Gastrocnemius medialis (tissue), 4 donors: ENCODE results near the gene ACOT7. TPM values are rescaled to one million over a fixed set of nuclear protein-coding genes. Genes with fewer than 3 reads are reported as not detected.

ENCODE experiments used
- ATAC-seq, 2 donors: fragments of 150-250 bp; one replicate each; pipeline ENCODE4 v1.9.1; 2016
- DNase-seq, 2 donors: peaks; one replicate each; pipeline ENCODE4 v3.0.0-alpha.2; 2019
- H3K27ac ChIP-seq, 4 donors: fragments of 200-600 bp; sonication (generic); 1 replicate in 1 of 4; 2 replicates in 3 of 4; pipeline ENCODE4 v1.5.1; 2016 to 2018; ENCODE audit warnings: mild to moderate bottlenecking in 2 of 4, moderate library complexity in 1 of 4
- H3K27me3 ChIP-seq, 3 donors: fragments of 200-600 bp; sonication (generic) in 2 of 3; 1 replicate in 1 of 3; 2 replicates in 2 of 3; pipeline versions ENCODE4 v1.5.1 to v1.6.0; 2016 to 2019; ENCODE audit warnings: mild to moderate bottlenecking in 1 of 3, moderate library complexity in 1 of 3
- H3K36me3 ChIP-seq, 2 donors: fragments of 200-600 bp; sonication (generic) in 1 of 2; one replicate each; pipeline ENCODE4 v1.5.1; 2017 to 2018
- H3K4me1 ChIP-seq, 2 donors: fragments of 200-600 bp; sonication (generic) in 1 of 2; one replicate each; pipeline ENCODE4 v1.5.1; 2016 to 2017; ENCODE audit warnings: mild to moderate bottlenecking in 2 of 2
- H3K4me3 ChIP-seq, 4 donors: fragments of 200-600 bp; sonication (generic) in 3 of 4; 1 replicate in 1 of 4; 2 replicates in 3 of 4; pipeline ENCODE4 v1.5.1; 2016 to 2019; ENCODE audit warnings: mild to moderate bottlenecking in 2 of 4
- H3K9me3 ChIP-seq, 3 donors: fragments of 200-600 bp; sonication (generic) in 2 of 3; 1 replicate in 1 of 3; 2 replicates in 2 of 3; pipeline ENCODE4 v1.5.1; 2016 to 2019
- POLR2A ChIP-seq, 2 donors: fragments of 450-650 bp; IDR thresholded peaks; one replicate each; pipeline ENCODE4 v1.6.1; 2017; ENCODE audit warnings: antibody characterized with exemption in 2 of 2, mild to moderate bottlenecking in 2 of 2, moderate library complexity in 2 of 2
- in situ Hi-C, 4 donors: fragments of 200-750 bp; cut with MboI; loops; one replicate each; pipeline versions ENCODE4 v1.15.0 to v1.8.0; 2017; ENCODE audit warnings: low sequenced_read_pairs in 4 of 4
- intact Hi-C: fragments of 100-400 bp; cut with DNase I; formaldehyde crosslinking; loops from one replicate; pipeline ENCODE4 v1.15.1; 2023; ENCODE audit warnings: low total_unique reads
- total RNA-seq, 4 donors: library from RNA; depleted of rRNA; stranded (reverse); fragments of >200 nt; gene quantifications; one replicate each; pipeline versions ENCODE4 v1.1.0 to v1.2.3, GENCODE V29; 2016
- TF ChIP-seq, protein P1 (sequence below), 5 experiments: fragments of 450-650 bp in 3 of 5; fragments of 200-600 bp in 2 of 5; sonication (generic) in 2 of 5; IDR thresholded peaks in 4 of 5; conservative IDR thresholded peaks in 1 of 5; 1 replicate in 4 of 5; 2 replicates in 1 of 5; pipeline ENCODE4 v1.5.1; 2016 to 2019; ENCODE audit warnings: antibody characterized with exemption in 5 of 5, mild to moderate bottlenecking in 3 of 5, moderate library complexity in 3 of 5

The ACOT7 gene
- total RNA-seq, 4 donors from 2014 or later = 1.3 to 5.8 (median 3.2) TPM

DNA sequence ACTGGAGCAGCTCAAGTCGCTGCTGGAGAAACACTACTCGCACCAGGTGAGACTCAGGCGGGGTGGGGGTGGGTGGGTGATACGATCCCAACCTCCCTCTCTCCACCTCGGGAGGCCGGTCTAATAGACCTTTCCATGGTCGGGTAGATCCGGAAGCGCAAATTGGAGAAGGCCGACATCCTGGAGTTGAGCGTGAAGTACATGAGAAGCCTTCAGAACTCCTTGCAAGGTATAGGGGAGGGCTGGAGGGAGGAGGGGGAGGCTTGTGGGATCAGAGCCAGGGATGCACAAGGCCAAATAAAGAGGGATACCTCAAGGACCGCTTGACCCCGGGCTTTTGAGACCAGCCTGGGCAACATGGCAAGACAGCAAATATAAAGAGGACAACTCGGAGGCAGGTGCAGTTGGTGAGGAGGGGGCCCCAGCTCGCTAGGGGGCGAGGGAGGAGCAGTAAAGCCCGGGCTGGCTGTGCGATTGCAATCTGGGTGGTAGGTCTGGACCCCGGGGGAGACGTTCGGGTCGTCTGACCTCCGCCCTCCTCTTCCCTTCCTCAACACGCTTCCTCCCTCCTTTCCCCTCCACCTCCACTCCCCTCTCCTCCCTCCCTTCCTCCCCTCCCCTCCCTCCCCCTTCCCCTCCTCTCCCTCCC lies 149.0 kb downstream of the ACOT7 start:
- no peak for DNase-seq

DNA sequence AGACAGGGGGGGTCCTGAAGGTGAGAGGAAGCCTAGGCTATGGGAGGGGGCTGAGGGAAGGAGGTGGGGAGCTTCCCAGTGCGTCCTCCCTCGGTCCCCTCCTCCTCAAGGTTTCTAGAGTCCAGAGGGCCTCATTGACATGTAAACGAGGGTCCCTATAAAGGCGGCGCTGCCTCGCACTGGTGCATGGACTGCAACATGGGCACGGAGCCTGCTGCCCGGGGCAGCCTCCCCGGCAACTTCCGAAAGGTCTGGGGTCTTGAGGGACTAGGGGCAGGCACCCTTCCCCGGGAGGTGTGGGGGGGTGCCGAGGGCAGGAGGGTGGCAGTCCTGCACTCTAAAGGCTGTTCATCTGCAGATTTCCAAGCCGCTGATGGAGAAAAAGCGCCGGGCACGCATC lies 149.6 kb downstream of the ACOT7 start, which contains the start of gene HES3:
Gene HES3 (plus strand): TSS at position 187 of the 400 bp plus-strand sequence. CDS start 187 bp downstream, at position 374.
- H3K36me3 ChIP-seq = no peaks in the 10 kb centered on the region
- TF ChIP-seq, protein P1, sequence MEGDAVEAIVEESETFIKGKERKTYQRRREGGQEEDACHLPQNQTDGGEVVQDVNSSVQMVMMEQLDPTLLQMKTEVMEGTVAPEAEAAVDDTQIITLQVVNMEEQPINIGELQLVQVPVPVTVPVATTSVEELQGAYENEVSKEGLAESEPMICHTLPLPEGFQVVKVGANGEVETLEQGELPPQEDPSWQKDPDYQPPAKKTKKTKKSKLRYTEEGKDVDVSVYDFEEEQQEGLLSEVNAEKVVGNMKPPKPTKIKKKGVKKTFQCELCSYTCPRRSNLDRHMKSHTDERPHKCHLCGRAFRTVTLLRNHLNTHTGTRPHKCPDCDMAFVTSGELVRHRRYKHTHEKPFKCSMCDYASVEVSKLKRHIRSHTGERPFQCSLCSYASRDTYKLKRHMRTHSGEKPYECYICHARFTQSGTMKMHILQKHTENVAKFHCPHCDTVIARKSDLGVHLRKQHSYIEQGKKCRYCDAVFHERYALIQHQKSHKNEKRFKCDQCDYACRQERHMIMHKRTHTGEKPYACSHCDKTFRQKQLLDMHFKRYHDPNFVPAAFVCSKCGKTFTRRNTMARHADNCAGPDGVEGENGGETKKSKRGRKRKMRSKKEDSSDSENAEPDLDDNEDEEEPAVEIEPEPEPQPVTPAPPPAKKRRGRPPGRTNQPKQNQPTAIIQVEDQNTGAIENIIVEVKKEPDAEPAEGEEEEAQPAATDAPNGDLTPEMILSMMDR (IDR thresholded peaks at IDR 0.05 in 4 of 5, conservative IDR thresholded peaks at IDR 0.05 in 1 of 5) = no peak
- TF ChIP-seq POLR2A (IDR thresholded peaks at IDR 0.05) = no peak
- in situ Hi-C loops = loop anchor here in 3 of 4 donors (10.0 to 25.0 kb wide), 3 partner anchors 101 to 168 kb away; partner anchors contain the start of genes ESPN (in 1 of the 3) and HES2 (in 1 of the 3)
- intact Hi-C loops = loop anchor here (2.0 kb wide), 1 partner anchor 35 kb away; no protein-coding TSS in a partner anchor
- H3K27me3 ChIP-seq = peaks cover 57 to 83% (median 63%) of the 10 kb centered on the region in 3 donors
- H3K4me1 ChIP-seq = peaks cover 3 to 8% of the 10 kb centered on the region in 2 donors
- H3K9me3 ChIP-seq = no peaks in the 10 kb centered on the region
- no peak for ATAC-seq
- no peak within 1 kb of the TSS for H3K4me3 ChIP-seq
- H3K27ac ChIP-seq = no peak within 1 kb of the TSS
- DNase-seq = no peak

More for the DNA sequence above, 149.0 kb downstream of the ACOT7 start:
- no peak for ATAC-seq
- intact Hi-C loops (loop anchor here (2.0 to 5.0 kb wide), 2 partner anchors 36 to 38 kb away; no protein-coding TSS in a partner anchor), in situ Hi-C loops (loop anchor here (5.0 to 25.0 kb wide), 4 partner anchors 100 to 168 kb away; partner anchors contain the start of genes ESPN (in 1 of the 4) and HES2 (in 1 of the 4))
- no peaks in the 10 kb centered on the region for H3K9me3 ChIP-seq
- no peak for TF ChIP-seq POLR2A (IDR thresholded peaks at IDR 0.05)
- TF ChIP-seq, protein P1 (IDR thresholded peaks at IDR 0.05 in 4 of 5, conservative IDR thresholded peaks at IDR 0.05 in 1 of 5) = no peak
- no peak overlapping the region for H3K27ac ChIP-seq
- H3K4me1 ChIP-seq = peaks cover 3 to 8% of the 10 kb centered on the region in 2 donors
- no peaks in the 10 kb centered on the region for H3K36me3 ChIP-seq
- peaks cover 58 to 81% (median 65%) of the 10 kb centered on the region in 3 donors for H3K27me3 ChIP-seq
- H3K4me3 ChIP-seq = no peak overlapping the region

DNA sequence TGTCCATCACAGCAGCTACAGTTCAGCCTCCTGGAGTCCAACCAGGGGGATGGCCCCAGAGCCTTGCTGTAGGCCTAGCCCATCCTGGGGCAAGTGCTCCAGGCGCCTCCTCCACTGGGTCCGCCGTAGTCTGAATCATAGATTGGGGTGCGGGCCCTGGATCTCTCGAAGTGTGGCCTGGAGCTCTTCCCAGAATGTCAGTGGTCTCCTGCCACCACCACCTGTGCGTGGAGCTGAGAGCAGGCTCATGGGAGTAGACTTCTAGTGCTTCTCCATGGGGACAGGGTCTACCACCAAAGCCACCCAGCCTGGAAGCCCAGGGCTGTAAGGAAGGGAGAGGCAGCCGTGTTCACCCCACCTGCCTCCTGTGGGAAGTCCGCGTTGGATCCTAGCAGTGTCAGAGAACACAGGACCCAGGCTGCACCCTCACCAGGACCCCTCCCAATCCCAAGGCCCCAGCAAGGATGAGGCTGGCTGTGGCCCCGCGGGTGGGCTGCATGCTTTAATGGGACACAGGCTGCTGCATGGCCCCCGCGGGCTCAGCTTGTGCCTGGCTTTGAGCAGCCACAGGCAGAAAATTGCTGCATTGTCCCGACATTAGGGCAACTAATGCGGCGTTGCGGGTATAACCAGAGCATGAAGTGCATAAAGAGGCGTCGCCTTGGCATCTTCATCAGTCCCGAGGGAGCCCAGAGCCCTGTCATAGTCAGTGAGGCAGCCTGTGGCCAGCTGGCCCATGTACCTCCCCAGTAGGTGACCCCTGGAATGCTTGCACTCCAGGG lies 150.3 kb downstream of the ACOT7 start:
- Histone ChIP-seq H3K9me3 (no peaks in the 10 kb centered on the region), H3K27ac (no peak overlapping the region), H3K27me3 (peaks cover 50 to 76% (median 58%) of the 10 kb centered on the region in 3 donors), H3K4me1 (peaks cover 3 to 8% of the 10 kb centered on the region in 2 donors), H3K36me3 (no peaks in the 10 kb centered on the region), H3K4me3 (no peak overlapping the region)
- in situ Hi-C loops = loop anchor here in 3 of 4 donors (10.0 to 25.0 kb wide), 3 partner anchors 102 to 169 kb away; partner anchors contain the start of genes ESPN (in 1 of the 3) and HES2 (in 1 of the 3)
- no peak for TF ChIP-seq POLR2A (IDR thresholded peaks at IDR 0.05)
- TF ChIP-seq, protein P1 (IDR thresholded peaks at IDR 0.05 in 4 of 5, conservative IDR thresholded peaks at IDR 0.05 in 1 of 5) = no peak
- DNase-seq (no peak), ATAC-seq (no peak)
- intact Hi-C loops = no loop called here

DNA sequence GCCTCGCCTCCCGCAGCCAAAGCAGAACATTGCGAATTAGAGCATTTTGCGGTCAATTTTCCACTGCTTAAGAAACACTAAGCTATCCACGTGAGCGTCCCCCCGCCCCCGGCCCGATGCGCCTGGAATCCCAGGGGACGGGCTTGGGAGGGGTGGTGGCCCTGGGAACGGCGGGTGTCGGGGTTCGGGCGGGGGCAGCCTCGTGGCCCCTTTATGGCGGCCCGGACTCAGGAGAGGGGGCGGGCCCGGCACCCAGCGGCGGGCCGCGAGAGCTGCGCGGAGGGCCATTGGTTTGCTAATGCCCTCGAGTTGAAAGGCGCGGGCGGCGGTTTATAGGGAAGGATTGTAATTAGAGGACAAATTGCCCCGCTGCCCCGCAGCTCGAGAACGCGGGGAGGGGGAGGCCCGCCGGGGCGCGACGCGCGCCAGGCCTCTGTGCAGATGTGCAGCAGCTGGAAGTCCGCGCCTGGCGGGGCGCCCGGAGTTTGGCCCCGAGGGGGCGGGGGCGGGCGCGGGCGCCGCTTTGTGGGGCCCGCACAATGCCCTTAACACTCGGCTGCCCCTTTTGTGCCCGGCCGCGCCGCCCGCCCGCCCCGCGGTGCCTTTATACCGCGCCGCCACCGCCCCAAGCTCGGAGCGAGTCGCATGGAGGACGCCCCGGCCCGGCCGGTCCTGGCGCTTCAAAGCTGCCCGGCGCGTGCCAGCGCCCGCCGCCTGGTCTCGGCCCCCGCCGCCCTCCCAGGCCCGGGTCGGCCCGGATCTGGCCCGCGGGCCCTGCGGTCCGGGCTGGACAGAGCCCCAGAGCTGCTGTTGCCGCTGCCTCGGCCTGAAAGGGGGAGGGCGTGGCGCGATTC lies 151.5 kb downstream of the ACOT7 start:
- Histone ChIP-seq H3K27ac (no peak overlapping the region), H3K4me3 (no peak overlapping the region), H3K4me1 (peaks cover 3 to 8% of the 10 kb centered on the region in 2 donors), H3K9me3 (no peaks in the 10 kb centered on the region), H3K27me3 (peaks cover 48 to 67% (median 58%) of the 10 kb centered on the region in 3 donors), H3K36me3 (no peaks in the 10 kb centered on the region)
- ATAC-seq = no peak
- TF ChIP-seq POLR2A (IDR thresholded peaks at IDR 0.05) = no peak
- TF ChIP-seq, protein P1 (IDR thresholded peaks at IDR 0.05 in 4 of 5, conservative IDR thresholded peaks at IDR 0.05 in 1 of 5) = no peak
- intact Hi-C loops = no loop called here
- DNase-seq = no peak
- in situ Hi-C loops = loop anchor here in 3 of 4 donors (10.0 to 25.0 kb wide), 3 partner anchors 103 to 170 kb away; partner anchors contain the start of genes ESPN (in 1 of the 3) and HES2 (in 1 of the 3)
